Measurements from ENCODE around the gene MOGAT2. TPM values are rescaled to one million over a fixed set of nuclear protein-coding genes. Genes with fewer than 3 reads are reported as not detected.

The MOGAT2 gene
- total RNA-seq, 1 donor from 2014 or later = not detected

GRCh38 chr11:75760243-75760642 is 42.6 kb downstream of the MOGAT2 start:
- no peak for DNase-seq (ENCODE audit: low spot score in 2 of 2)
- no peak overlapping the region for H3K4me3 ChIP-seq
- no peaks in the 10 kb centered on the region for H3K27me3 ChIP-seq
- H3K9me3 ChIP-seq = no peaks in the 10 kb centered on the region
- H3K36me3 ChIP-seq = no peaks in the 10 kb centered on the region
- H3K4me1 ChIP-seq = no peaks in the 10 kb centered on the region
- TF ChIP-seq CTCF (IDR thresholded peaks at IDR 0.05) = no peak
- H3K27ac ChIP-seq = no peak overlapping the region
- intact Hi-C loops (cut with DNase I) = loop anchor here (10.0 kb wide), 1 partner anchor 215 kb away; no protein-coding TSS in a partner anchor

GRCh38 chr11:75760710-75761493 is 43.3 kb downstream of the MOGAT2 start:
- H3K9me3 ChIP-seq = no peaks in the 10 kb centered on the region
- H3K4me3 ChIP-seq = no peak overlapping the region
- intact Hi-C loops (cut with DNase I) = loop anchor here (10.0 kb wide), 1 partner anchor 216 kb away; no protein-coding TSS in a partner anchor
- TF ChIP-seq CTCF (IDR thresholded peaks at IDR 0.05) = no peak
- H3K27ac ChIP-seq = no peak overlapping the region
- H3K36me3 ChIP-seq = no peaks in the 10 kb centered on the region
- no peaks in the 10 kb centered on the region for H3K4me1 ChIP-seq
- no peak for DNase-seq (ENCODE audit: low spot score in 2 of 2)
- no peaks in the 10 kb centered on the region for H3K27me3 ChIP-seq

GRCh38 chr11:75762158-75762557 is 44.5 kb downstream of the MOGAT2 start:
- no peaks in the 10 kb centered on the region for H3K4me1 ChIP-seq
- TF ChIP-seq CTCF (IDR thresholded peaks at IDR 0.05) = no peak
- no peak overlapping the region for H3K4me3 ChIP-seq
- intact Hi-C loops (cut with DNase I) = loop anchor here (10.0 kb wide), 1 partner anchor 217 kb away; no protein-coding TSS in a partner anchor
- no peaks in the 10 kb centered on the region for H3K9me3 ChIP-seq
- no peak overlapping the region for H3K27ac ChIP-seq
- DNase-seq (ENCODE audit: low spot score in 2 of 2) = peak in 1 of 2 donors; percentile 45
- no peaks in the 10 kb centered on the region for H3K27me3 ChIP-seq
- no peaks in the 10 kb centered on the region for H3K36me3 ChIP-seq

GRCh38 chr11:75762885-75763284 is 45.2 kb downstream of the MOGAT2 start:
- TF ChIP-seq CTCF (IDR thresholded peaks at IDR 0.05) = no peak
- peaks cover 2 to 5% of the 10 kb centered on the region in 2 donors for H3K4me1 ChIP-seq
- H3K27ac ChIP-seq = no peak overlapping the region
- H3K36me3 ChIP-seq = no peaks in the 10 kb centered on the region
- no peak overlapping the region for H3K4me3 ChIP-seq
- peak in 1 of 2 donors; percentile 39 for DNase-seq (ENCODE audit: low spot score in 2 of 2)
- no peaks in the 10 kb centered on the region for H3K9me3 ChIP-seq
- intact Hi-C loops (cut with DNase I) = loop anchor here (10.0 kb wide), 1 partner anchor 218 kb away; no protein-coding TSS in a partner anchor
- H3K27me3 ChIP-seq = no peaks in the 10 kb centered on the region

- H3K27me3 ChIP-seq = no peaks in the 10 kb centered on the region
- no peak overlapping the region for H3K4me3 ChIP-seq
- no peaks in the 10 kb centered on the region for H3K9me3 ChIP-seq
- TF ChIP-seq CTCF (IDR thresholded peaks at IDR 0.05) = no peak
- H3K27ac ChIP-seq = no peak overlapping the region
- H3K4me1 ChIP-seq = peaks cover 8 to 9% of the 10 kb centered on the region in 2 donors
- H3K36me3 ChIP-seq = no peaks in the 10 kb centered on the region
- no peak for DNase-seq (ENCODE audit: low spot score in 2 of 2)
- intact Hi-C loops (cut with DNase I) = loop anchor here (10.0 kb wide), 1 partner anchor 219 kb away; no protein-coding TSS in a partner anchor
Observed at GRCh38 chr11:75763846-75764245, 46.2 kb downstream of the MOGAT2 start.
